Stimulated activated CD8-positive, alpha-beta memory T cell treated with anti-CD3 and anti-CD28 coated beads, Interleukin-15, amount 100 ng/mL, for 1 hour (primary cell): Measurements from ENCODE around the gene RNF212.
"Not testable (repeated sequence)": the region's sequence is repeated elsewhere in the genome, so short reads cannot be mapped to it uniquely, and the experiment has no call there.

ENCODE experiments used
- DNase-seq: peaks from one replicate; pipeline ENCODE4 v3.0.0-alpha.2; 2020; ENCODE audit warnings: low read depth

The RNF212 gene

DNA sequence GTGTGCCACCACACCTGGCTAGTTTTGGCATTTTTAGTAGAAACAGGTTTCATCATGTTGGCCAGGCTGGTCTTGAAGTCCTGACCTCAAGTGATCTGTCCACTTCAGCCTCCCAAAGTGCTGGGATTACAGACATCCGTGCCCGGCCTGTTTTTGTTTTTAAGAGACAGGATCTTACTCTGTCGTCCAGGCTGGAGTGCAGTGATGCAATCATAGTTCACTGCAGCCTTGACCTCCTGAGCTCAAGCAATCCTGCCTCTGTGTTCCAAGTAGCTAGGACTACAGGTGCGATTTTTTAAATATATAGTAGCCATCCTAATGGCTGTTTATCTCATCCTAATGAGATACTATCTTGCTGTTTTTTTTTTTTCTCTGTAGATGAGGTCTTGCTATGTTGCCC lies 47.6 kb downstream of the RNF212 start:
- DNase-seq = no peak

- DNase-seq = no peak
Observed at GRCh38 chr4:1062419-1062818, 50.9 kb downstream of the RNF212 start.

GRCh38 chr4:1061760-1062159 lies 51.6 kb downstream of the RNF212 start:
- no peak for DNase-seq

DNA sequence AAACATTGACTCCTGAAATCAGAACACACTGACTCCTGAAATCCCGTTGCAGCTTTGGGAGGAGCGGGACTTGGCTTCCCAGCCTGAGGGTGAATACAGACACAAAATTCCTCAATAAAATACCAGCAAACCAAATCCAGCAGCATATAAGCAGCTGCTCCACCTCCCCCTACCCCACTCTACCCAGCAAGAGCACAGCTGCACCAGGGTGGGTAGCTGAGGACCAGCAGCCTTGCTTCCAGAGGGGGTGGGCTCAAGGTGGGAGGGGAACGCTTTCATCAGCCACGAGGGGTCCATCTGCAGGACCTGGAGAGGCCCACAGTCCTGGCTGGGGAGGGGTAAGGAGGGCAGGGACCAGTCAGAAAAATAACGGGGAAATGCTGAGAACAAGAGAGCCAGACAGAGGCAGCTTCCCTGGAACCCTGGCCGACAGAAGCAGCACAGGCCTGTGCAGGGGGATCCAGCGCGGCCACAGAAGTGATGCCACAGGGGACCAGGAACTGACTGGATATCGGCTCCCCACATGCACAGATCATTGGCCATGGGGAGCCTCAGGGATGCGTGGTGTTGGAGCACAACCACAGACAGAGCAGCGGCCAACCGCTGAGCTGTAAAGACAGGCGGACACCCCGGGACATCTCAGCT lies 52.2 kb downstream of the RNF212 start:
- DNase-seq = no peak

GRCh38 chr4:1060621-1061020 lies 52.7 kb downstream of the RNF212 start:
- no peak for DNase-seq

GRCh38 chr4:1060121-1060520 lies 53.2 kb downstream of the RNF212 start:
- no peak for DNase-seq

DNA sequence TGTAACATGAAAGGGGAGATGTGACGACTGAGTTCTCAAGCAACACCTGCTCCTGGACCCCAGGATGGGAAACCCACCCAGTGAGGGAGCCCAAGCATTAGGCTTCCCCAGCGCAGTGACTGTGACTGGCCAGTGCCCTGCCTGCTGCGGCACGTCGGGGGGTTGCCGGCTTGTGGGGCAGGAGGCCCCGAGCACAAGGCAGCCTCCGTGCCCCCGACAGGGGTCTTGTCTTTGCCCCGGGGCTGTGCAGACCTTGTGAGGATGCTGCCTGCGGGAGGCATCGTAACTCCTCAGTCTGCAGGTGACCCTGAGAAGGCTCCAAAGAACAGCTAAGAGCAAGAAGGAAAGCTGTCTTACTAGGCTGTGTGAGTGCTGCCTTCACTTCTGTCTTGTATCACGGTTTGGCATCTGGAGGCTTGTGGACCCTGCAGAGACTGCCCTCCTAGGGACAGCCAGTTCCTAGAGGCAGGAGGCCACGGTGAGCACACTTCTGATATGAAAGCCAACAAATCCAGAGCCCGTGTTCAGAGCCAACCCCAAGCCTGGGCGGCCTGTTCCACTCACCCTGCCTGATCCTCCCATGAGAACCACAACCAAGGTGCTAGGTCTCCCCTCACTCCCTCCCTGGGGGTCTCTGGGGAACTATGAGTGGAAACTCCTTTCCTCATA lies 54.2 kb downstream of the RNF212 start:
- no peak for DNase-seq

DNA sequence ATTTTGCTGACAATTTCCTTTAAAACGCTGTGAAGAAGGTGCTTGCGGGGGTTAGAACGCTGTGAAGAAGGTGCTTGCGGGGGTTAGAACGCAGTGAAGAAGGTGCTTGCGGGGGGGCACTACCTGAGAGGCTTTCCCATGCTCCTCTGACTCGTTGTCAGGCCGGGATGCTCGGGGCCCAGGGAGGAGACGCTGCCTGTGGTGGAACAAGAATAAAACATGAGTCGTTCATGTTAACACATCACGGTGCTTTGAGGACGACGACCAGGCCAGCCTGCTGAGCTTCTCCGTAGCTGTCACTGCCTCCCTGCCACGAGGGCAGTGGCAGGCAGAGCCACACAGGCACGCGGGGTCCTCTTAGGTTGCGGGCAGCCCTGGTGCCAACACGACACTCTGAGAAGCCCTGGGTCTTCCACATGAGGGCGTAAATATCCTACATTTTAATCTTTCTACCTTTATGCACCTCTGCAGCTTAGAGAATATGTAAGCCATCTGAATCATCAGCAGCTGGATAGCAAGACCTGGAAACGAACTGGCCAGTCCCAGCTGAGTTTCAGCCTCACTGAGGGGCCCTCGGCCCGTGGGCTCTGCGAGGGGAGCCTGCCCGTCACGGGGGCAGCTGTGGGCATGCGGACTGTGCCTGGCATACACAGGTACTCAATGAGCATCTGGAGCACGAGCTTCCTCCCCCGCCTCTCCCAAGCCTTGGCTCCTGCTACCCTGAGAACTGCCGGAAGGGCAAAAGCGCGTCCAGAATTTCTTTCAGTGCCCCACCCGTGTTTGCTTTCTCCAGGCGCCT lies 55.0 kb downstream of the RNF212 start:
- no peak for DNase-seq

- no peak for DNase-seq
Observed at GRCh38 chr4:1057403-1057745, 56.0 kb downstream of the RNF212 start.

DNA sequence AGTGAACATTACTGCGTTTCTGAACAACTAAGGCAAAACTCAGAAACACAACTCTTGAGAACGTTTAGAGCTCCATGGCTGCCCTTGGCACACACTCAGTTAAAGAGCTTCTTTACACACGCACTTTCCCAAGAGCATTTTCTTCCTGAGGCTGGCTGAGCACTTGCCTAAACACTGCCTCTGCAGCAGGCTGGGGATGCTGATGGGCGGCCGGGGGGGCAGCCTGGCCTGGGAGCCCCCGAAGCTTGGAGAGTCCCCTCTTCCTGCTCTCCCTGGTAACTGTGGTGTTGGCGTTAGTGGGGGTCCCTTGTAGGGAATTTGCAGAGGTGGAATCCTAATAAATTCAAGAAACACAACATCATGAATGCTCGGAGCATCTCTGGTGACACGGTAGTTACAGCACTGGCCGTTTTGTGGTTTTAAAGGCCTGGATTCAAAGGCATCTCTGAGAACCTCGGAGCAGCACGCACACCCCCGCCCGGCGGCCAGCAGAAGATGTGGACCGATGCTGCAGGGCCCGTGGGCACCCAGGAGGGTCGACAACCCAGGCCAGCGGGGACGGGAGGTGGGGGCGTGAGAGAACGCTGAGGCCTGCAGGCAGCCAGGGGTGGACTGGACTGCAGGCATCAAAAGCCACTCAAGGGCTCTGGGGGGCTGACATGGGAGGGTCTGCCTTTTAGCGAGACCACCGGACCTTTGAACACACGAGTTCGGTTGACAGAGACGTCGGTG lies 56.5 kb downstream of the RNF212 start:
- no peak for DNase-seq

- DNase-seq = peak; percentile 66
Observed at GRCh38 chr4:1055721-1056590, 57.4 kb downstream of the RNF212 start.

- not testable (repeated sequence) for DNase-seq
Observed at GRCh38 chr4:1055243-1055701, 58.1 kb downstream of the RNF212 start.

- not testable (repeated sequence) for DNase-seq
Observed at GRCh38 chr4:1054696-1055242, 58.6 kb downstream of the RNF212 start.

GRCh38 chr4:1053891-1054290 lies 59.5 kb downstream of the RNF212 start:
- not testable (repeated sequence) for DNase-seq

DNA sequence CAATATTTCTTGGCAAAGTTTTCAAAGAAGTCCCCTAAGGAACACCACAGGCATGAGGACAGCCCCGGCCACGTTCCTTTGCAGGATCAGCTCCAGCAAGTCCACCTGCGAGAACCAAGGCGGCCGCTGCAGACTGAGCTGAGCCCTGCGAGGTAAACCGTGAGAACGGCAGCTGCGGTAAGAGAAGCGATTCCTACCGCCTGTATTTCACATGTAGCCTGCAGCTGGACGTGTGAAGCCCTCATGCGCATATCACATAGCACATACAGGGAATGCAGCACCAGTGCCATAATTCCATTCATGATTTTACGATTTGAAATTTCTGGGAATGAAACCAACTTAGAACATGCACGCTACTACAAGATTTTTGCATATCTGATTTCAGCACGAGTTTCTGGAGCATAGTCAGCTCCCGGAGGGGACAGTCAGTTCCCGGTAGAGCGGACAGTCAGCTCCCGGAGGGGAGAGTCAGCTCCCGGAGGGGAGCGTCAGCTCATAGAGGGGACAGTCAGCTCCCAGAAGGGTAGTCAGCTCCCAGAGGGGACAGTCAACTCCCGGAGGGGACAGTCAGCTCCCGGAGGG lies 60.2 kb downstream of the RNF212 start:
- no peak for DNase-seq

- DNase-seq = no peak
Observed at GRCh38 chr4:1052231-1052671, 61.1 kb downstream of the RNF212 start.

- DNase-seq = no peak
Observed at GRCh38 chr4:1051472-1051871, 61.9 kb downstream of the RNF212 start.

- no peak for DNase-seq
Observed at GRCh38 chr4:1050486-1051213, 62.7 kb downstream of the RNF212 start.

GRCh38 chr4:1049591-1049905 lies 63.8 kb downstream of the RNF212 start:
- DNase-seq = no peak
